A673 (cell line): ENCODE data around the gene NDST3.

Experiments used
- EZH2 ChIP-seq: fragments of 200-600 bp; sonication (generic); IDR thresholded peaks from 2 replicates; pipeline ENCODE4 v1.6.1; 2017; ENCODE audit warnings: borderline replicate concordance, low read depth, mild to moderate bottlenecking, mixed read lengths, antibody characterized with exemption, low read length; ENCODE audit not compliant: poor library complexity, severe bottlenecking
- TF ChIP-seq, protein P1 (sequence below): fragments of 300-800, 200-600 bp; sonication (generic); conservative IDR thresholded peaks from 2 replicates; pipeline ENCODE4 v1.5.1; 2017; ENCODE audit warnings: low read depth, mild to moderate bottlenecking, antibody characterized with exemption, low read length, moderate library complexity, mixed read lengths

- TF ChIP-seq EZH2: no peak
- TF ChIP-seq, protein P1, sequence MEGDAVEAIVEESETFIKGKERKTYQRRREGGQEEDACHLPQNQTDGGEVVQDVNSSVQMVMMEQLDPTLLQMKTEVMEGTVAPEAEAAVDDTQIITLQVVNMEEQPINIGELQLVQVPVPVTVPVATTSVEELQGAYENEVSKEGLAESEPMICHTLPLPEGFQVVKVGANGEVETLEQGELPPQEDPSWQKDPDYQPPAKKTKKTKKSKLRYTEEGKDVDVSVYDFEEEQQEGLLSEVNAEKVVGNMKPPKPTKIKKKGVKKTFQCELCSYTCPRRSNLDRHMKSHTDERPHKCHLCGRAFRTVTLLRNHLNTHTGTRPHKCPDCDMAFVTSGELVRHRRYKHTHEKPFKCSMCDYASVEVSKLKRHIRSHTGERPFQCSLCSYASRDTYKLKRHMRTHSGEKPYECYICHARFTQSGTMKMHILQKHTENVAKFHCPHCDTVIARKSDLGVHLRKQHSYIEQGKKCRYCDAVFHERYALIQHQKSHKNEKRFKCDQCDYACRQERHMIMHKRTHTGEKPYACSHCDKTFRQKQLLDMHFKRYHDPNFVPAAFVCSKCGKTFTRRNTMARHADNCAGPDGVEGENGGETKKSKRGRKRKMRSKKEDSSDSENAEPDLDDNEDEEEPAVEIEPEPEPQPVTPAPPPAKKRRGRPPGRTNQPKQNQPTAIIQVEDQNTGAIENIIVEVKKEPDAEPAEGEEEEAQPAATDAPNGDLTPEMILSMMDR: no peak
Measured at GRCh38 chr4:118018381-118019145, 15.7 kb upstream of the NDST3 start.
